Measurements from ENCODE around the gene CLDN25. TPM values are rescaled to one million over a fixed set of nuclear protein-coding genes. Genes with fewer than 3 reads are reported as not detected.

Gene CLDN25
- total RNA-seq, 1 experiment from 2014 or later: not detected

DNA sequence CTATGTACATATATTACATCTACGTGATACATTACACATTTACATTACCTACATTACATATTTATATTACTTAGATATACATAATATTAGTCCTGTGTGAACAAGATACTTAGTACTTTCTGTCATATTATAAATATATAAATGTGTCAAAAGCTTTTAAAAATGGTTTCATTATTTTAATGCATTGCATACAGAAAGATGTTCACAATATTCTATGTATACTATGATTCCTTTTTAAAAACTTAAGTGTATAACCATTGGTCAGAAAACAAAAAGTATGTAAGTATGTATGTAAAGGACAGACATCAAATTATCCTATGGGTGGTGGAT is 5.5 kb upstream of the CLDN25 start:
- no TSS peak for BruUV-seq (replicated peaks)
- POLR2A ChIA-PET: no interaction called here
- H3K9me3 ChIP-seq (ENCODE audit: control insufficient read depth, insufficient read depth, low read depth, low read length): no peaks in the 10 kb centered on the region
- peaks cover 4% of the 10 kb centered on the region for H3K27me3 ChIP-seq (ENCODE audit: control insufficient read depth, insufficient read depth, low read length)
- H3K4me1 ChIP-seq (ENCODE audit: control insufficient read depth, insufficient read depth, low read length): peaks cover 4% of the 10 kb centered on the region
- no peak for ATAC-seq
- peak overlapping the region; percentile 98 for H3K27ac ChIP-seq (ENCODE audit: low read length)
- H3K4me3 ChIP-seq (ENCODE audit: low read depth in 2 of 2, low read length in 2 of 2): peak overlapping the region; percentile 94 to 99
- CTCF ChIA-PET: interaction anchor here (1.0 kb wide), 1 partner anchor 484 kb away, joined by 4 read pairs; no protein-coding TSS in a partner anchor
- TF ChIP-seq SIN3A (IDR thresholded peaks at IDR 0.05; ENCODE audit: borderline replicate concordance, insufficient read depth, low read depth, low read length): no peak
- TF ChIP-seq REST (IDR thresholded peaks at IDR 0.05; ENCODE audit: insufficient read depth in 1 of 2, low read depth in 2 of 2, low read length in 1 of 2): no peak
- peak; percentile 71 for TF ChIP-seq CTCF (IDR thresholded peaks at IDR 0.05)
- intact Hi-C loops (cut with micrococcal nuclease; ENCODE audit: unreplicated experiment): no loop called here
- H3K36me3 ChIP-seq (ENCODE audit: control insufficient read depth, insufficient read depth, low read length): no peaks in the 10 kb centered on the region; the same call in 1 of the 2 replicates
- in situ Hi-C loops (cut with HindIII; ENCODE audit: low pct_unique_long_range_greater_than_20kb, low sequenced_read_pairs): no loop called here
- no peak for DNase-seq (ENCODE audit: low read depth, low spot score)

- Histone ChIP-seq H3K4me1 (ENCODE audit: control insufficient read depth, insufficient read depth, low read length) (no peaks in the 10 kb centered on the region; the same call in 1 of the 2 replicates), H3K27ac (ENCODE audit: low read length) (no peak overlapping the region), H3K4me3 (ENCODE audit: low read depth in 2 of 2, low read length in 2 of 2) (no peak overlapping the region), H3K9me3 (ENCODE audit: control insufficient read depth, insufficient read depth, low read depth, low read length) (no peaks in the 10 kb centered on the region), H3K36me3 (ENCODE audit: control insufficient read depth, insufficient read depth, low read length) (no peaks in the 10 kb centered on the region; the same call in 1 of the 2 replicates), H3K27me3 (ENCODE audit: control insufficient read depth, insufficient read depth, low read length) (peaks cover 4% of the 10 kb centered on the region)
- ChIA-PET POLR2A (no interaction called here), CTCF (no interaction called here)
- ATAC-seq (no peak), DNase-seq (ENCODE audit: low read depth, low spot score) (no peak)
- BruUV-seq (replicated peaks): no TSS peak
- TF ChIP-seq TCF7L2 (IDR thresholded peaks at IDR 0.05; ENCODE audit: low read depth, low read length) (no peak), CTCF (IDR thresholded peaks at IDR 0.05) (no peak), SIN3A (IDR thresholded peaks at IDR 0.05; ENCODE audit: borderline replicate concordance, insufficient read depth, low read depth, low read length) (no peak), POLR2AphosphoS5 (IDR thresholded peaks at IDR 0.05; ENCODE audit: low read depth, low read length) (no peak)
- intact Hi-C loops (cut with micrococcal nuclease; ENCODE audit: unreplicated experiment): no loop called here
- in situ Hi-C loops (cut with HindIII; ENCODE audit: low pct_unique_long_range_greater_than_20kb, low sequenced_read_pairs): no loop called here
Observed at GRCh38 chr11:113778111-113778910, 1.3 kb upstream of the CLDN25 start.

Measured in Panc1 (cell line).